Forelimb muscle (tissue), 1 donor: ENCODE results near the gene CPA3. TPM values are rescaled to one million over a fixed set of nuclear protein-coding genes. Genes with fewer than 3 reads are reported as not detected.

ENCODE experiments used
- DNase-seq: peaks from one replicate; pipeline ENCODE4 v3.0.0-alpha.2; 2013; ENCODE audit warnings: low read depth
- polyA plus RNA-seq: library from polyadenylated mRNA; unstranded; fragments of 120-200 nt; gene quantifications from one replicate; pipeline ENCODE4 v1.2.1, GENCODE V29; 2013; ENCODE audit not compliant: insufficient read length

Gene CPA3
- polyA plus RNA-seq: 1.3 TPM

GRCh38 chr3:148865049-148865448 lies at the start of gene CPA3:
Gene CPA3 (plus strand): TSS chr3:148865296. CDS start chr3:148865308, 12 bp downstream.
- no peak for DNase-seq

DNA sequence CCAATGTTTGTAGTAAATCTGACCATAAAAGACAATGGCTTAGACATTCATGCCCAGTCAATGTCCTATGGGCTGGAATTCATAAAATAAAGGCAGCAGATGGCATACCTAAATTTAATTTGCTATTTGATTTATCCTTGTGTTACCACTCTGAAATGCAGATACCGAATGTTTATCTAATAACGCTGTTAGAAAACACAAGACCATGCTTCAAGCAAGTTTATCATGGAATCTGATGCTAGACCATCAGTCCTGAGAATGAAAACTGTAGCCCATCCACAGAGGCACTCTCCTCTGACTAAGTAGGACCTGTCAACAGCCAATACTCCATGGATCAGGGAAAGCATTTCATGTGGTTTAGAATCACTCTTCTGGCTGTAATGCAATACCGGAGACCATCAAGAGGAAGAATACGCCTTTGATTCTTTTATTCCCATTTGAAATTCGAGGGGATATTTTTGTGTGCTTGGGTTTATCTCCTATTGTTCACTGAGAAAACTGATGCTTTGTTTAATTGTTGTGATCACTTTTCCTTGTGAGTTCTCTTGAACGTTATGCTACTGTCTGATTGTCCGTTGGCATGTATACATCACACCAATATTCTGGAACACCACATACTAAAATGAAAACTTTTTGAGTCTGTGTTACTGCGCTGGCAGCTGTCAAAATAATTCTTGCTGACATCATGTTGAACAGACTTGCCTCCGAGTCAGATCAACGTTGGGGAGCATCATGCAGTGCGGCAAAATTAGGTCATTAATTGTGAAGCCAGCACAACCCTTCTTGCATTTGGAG lies 49.6 kb upstream of the CPA3 start:
- DNase-seq: no peak

GRCh38 chr3:148816427-148816826 lies 48.7 kb upstream of the CPA3 start:
- DNase-seq: no peak

- no peak for DNase-seq
These were observed 48.0 kb upstream of the CPA3 start for GRCh38 chr3:148816981-148817525.

- DNase-seq: no peak
These were observed 44.5 kb upstream of the CPA3 start for GRCh38 chr3:148820361-148821245.

GRCh38 chr3:148823026-148823425 lies 42.1 kb upstream of the CPA3 start:
- no peak for DNase-seq

DNA sequence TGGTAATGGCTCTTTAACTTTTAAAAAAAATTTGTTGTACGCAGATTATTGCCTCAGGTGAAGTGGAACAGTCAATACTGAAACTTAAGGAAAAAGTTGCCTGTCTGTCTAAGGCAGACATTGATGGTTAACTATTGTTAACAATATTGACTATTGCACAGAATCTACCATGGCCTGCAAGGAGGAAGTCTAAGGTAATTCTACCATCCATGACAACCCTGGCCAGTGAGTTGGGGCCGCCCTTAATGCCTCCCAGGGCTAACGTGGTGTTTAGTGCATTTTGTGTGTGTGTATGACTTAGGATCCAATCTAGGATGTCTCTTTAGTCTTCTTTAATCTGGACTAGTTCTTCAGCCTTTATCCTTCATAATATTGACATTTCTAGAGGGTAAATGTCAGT lies 39.6 kb upstream of the CPA3 start:
- DNase-seq: no peak

- no peak for DNase-seq
These were observed 37.5 kb upstream of the CPA3 start, which contains the start of gene CPB1 for GRCh38 chr3:148827585-148827984. Gene CPB1 (plus strand): TSS chr3:148827811. CDS start chr3:148827824, 13 bp downstream.

DNA sequence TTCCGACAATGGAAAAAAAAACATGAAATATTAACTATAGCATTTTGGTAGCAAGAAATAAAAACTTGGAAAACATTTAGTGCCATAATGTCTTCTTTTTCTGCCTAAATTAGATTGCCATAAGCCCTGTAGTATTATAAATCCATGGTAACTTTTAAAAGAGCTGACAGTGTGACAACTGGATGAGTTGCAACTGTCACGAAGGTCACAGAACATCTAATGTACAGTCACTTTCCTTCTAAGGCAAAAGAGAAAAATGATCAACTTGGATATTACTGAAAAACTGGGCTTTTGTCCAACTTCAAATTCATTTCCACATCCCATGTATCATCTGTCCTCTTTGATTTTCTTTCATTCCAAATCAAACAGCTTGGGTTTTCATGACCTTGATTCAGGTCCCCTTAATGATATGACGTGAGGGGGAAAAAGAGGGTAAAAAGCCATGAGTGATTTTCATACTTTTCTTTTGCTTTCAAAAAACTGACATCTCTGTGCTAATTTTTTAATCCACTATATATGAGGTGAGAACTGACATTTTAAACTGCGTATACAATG lies 36.9 kb upstream of the CPA3 start:
- DNase-seq: no peak

DNA sequence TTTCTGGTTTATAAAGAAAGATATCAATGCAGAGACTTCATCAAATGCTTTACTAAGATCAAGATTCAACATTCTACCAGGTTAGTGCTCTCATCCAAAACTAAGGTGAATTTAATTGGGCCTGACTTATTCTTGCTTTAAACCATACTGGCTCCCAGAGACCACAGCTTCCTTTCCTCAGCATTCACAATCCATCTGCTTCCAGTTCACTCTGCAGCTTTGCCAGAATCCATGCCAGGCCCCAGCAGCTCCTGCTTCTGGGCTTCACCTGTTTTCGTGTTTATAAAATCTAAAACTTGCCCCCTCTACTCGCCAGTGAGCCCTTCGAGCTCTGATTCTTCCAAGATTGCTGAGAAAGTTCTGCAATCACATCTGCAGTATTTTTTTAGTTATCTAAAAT lies 35.2 kb upstream of the CPA3 start:
- DNase-seq: no peak

DNA sequence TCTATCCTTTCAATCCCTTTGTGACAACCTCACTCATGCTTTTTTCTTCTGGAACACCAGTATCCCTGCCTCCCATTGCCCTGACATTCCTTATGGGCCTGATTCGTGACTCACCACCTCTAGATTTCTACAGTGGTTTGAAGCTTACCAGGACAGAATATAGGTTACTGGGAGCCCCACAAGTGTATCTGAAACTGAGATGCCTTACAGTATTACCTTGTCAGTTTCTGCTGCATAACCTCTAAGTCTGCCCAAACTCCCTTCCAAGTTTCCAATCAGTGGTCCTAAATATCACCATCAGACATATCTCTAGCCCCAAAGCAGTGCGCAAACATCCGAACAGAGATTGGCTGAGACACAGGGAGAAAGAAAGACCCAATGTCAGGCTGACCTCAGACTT lies 31.9 kb upstream of the CPA3 start:
- no peak for DNase-seq

DNA sequence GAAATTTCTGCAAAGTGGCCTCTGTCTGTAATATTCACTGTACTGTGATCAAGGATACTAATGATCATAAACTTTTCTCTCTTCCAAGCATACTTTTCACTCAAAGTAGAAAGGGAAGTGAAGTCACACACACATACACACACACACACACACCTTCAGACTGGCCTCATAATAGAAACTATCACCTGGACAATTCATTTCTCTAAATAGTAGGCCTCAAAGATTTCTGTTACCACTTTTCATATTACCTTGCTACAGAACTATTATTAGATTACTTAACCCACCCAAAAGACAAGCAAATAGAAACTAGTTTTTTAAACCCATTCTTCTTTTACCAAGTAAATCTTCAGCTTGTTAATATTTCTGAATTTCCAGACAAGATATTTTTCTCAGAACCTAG lies 25.3 kb upstream of the CPA3 start:
- DNase-seq: no peak

DNA sequence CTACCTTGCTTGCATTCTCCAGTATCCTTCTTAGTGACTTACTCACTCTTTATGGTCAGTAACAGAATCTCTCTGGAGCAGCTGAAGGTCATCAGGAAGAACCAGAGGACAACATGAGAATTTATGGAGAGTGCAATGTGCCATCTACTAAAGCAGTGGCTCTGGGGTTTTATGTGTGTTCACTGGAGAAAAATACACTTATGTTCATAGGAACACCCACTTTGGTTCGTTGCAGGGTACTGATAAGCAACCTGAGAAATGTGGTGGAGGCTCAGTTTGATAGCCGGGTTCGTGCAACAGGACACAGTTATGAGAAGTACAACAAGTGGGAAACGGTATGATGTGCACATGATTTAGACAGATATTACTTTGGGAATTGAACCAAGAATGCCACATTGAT lies 24.6 kb upstream of the CPA3 start:
- no peak for DNase-seq

GRCh38 chr3:148845756-148846395 lies 19.2 kb upstream of the CPA3 start:
- DNase-seq: no peak

DNA sequence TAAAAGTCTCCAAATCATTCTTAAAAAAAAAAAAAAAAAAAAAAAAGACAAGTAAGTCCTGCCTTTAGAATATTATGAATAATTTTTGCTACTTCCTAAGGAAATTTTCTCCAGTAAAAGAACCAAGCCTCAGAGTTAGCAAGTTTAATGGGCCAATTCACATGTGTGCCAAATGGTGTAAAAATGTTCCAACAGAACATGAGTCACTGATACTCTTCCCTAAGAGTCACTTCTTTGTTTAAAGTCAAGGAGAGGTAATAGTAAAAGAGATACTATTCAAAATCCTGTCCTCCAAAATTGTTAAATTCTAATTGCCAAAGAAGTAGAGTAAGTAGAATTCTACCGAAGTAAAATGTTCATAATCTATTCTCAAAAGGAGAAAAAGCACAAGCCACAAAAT lies 17.7 kb upstream of the CPA3 start:
- no peak for DNase-seq

GRCh38 chr3:148848410-148848809 lies 16.7 kb upstream of the CPA3 start:
- DNase-seq: no peak

DNA sequence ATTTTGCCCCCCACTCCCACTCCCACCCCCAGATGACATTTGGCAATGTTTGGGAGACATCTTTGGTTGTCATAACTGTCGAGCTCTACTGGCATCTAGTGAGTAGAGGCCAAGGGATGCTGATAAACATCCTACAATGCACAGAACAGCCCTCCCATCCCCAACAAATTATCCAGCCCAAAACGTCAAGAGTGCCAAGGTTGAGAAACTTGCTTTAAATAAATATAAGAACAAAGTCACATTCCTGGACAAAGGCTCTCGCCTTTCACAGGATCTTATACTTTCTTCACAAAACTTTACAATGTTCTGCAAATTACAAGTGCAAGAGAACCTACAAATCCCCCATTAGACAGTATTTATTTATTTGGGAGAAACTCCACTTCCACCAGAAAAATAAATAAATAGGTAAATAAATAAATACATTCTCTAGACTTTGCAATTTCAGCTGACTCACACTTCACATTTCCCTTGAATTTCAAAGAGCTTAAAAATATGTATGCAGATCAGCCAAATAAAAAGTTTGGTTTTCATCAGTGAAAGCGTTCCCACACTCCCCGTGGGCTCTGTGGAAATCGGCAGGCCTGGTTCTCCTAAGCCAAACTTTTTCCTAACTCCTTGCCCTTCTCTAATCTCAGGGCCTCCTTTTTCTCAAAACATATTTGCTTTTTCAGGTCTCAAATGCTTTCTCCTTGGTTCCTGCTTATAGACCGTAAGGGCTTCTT lies 12.7 kb upstream of the CPA3 start:
- no peak for DNase-seq

DNA sequence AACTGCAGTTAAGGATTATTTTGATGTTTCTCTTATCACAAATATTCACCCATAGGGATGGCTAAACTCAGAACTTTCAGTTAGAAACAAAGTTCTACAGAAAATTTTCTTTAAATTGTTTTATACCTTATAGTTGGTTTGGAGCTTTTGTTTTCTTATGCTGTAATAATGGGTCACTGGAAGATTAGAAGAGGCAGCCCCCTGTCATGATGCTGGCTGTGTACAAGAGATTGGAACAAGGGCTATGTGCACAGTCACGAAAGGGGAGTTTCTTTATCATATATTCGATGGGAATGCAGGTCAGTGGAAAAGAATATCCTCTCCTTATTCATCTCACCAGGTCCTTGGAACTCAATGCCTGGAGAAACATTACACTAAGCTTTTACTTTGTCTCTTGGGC lies 12.0 kb upstream of the CPA3 start:
- no peak for DNase-seq

GRCh38 chr3:148854061-148854460 lies 11.0 kb upstream of the CPA3 start:
- DNase-seq: no peak

- DNase-seq: no peak
These were observed 8.7 kb upstream of the CPA3 start for GRCh38 chr3:148856384-148856783.

GRCh38 chr3:148857316-148857715 lies 7.8 kb upstream of the CPA3 start:
- no peak for DNase-seq
